SK-N-SH (cell line): ENCODE results near the gene COL4A3. TPM values are rescaled to one million over a fixed set of nuclear protein-coding genes. Genes with fewer than 3 reads are reported as not detected.

Experiments used
- CTCF ChIA-PET: fragments of 300-600, 350-600 bp; formaldehyde crosslinking; extraction: SDS; loops from one replicate; lab custom pipeline; 2021; lab: Yijun Ruan, JAX
- POLR2A ChIA-PET: fragments of 350-600 bp; sonication (Branson Sonifier 250); formaldehyde crosslinking; extraction: SDS; loops from one replicate; lab custom pipeline; 2020; ENCODE audit warnings: antibody characterized with exemption, inconsistent platforms; lab: Yijun Ruan, JAX
- DNase-seq: peaks from one replicate; pipeline ENCODE4 v3.0.0; 2012
- H2AFZ ChIP-seq: fragments of 200-600 bp; sonication (generic); 2 replicates; pipeline ENCODE4 v1.8.1; 2016; ENCODE audit warnings: antibody characterized with exemption, mild to moderate bottlenecking, low read depth
- H3F3A ChIP-seq: fragments of 200-600 bp; sonication (generic); replicated peaks from 2 replicates; pipeline ENCODE3; 2016; ENCODE audit warnings: antibody characterized with exemption, mild to moderate bottlenecking; ENCODE audit not compliant: insufficient read depth
- H3K27ac ChIP-seq, 2 experiments: fragments of 200-500 bp in 1 of 2; fragments of 200-600 bp in 1 of 2; sonication (Bioruptor generic) in 1 of 2; sonication (generic), shearing (Covaris generic) in 1 of 2; 2 replicates each; pipeline versions ENCODE4 v1.5.1 to v1.6.1; 2014 to 2016; ENCODE audit warnings: low read depth in 2 of 2, inconsistent platforms in 1 of 2, low read length in 1 of 2, mild to moderate bottlenecking in 1 of 2, mixed read lengths in 1 of 2
- H3K27me3 ChIP-seq: fragments of 200-600 bp; sonication (generic), shearing (Covaris generic); 2 replicates; pipeline ENCODE4 v1.6.1; 2016; ENCODE audit warnings: mixed run types; ENCODE audit not compliant: insufficient read depth
- H3K36me3 ChIP-seq, 2 experiments: fragments of 200-500 bp in 1 of 2; fragments of 200-600 bp in 1 of 2; sonication (Bioruptor generic) in 1 of 2; sonication (generic) in 1 of 2; replicated peaks in 1 of 2; 2 replicates each; pipeline versions ENCODE3 to v1.5.1; 2014 to 2016; ENCODE audit warnings: low read length in 1 of 2, mild to moderate bottlenecking in 1 of 2; ENCODE audit not compliant: insufficient read depth in 2 of 2, control insufficient read depth in 1 of 2
- H3K4me1 ChIP-seq, 2 experiments: fragments of 200-500 bp in 1 of 2; fragments of 200-600 bp in 1 of 2; sonication (Bioruptor generic) in 1 of 2; sonication (generic), shearing (Covaris generic) in 1 of 2; 2 replicates each; pipeline versions ENCODE4 v1.5.1 to v1.6.1; 2014 to 2016; ENCODE audit warnings: low read depth in 1 of 2, low read length in 1 of 2, mixed run types in 1 of 2; ENCODE audit not compliant: insufficient read depth in 2 of 2, control insufficient read depth in 1 of 2
- H3K4me2 ChIP-seq: fragments of 200-600 bp; sonication (generic), shearing (Covaris generic); 2 replicates; pipeline ENCODE4 v1.6.1; 2017; ENCODE audit warnings: mixed run types
- H3K4me3 ChIP-seq, 2 experiments: fragments of 200-500 bp in 1 of 2; fragments of 200-600 bp in 1 of 2; sonication (Bioruptor generic) in 1 of 2; sonication (generic), shearing (Covaris generic) in 1 of 2; 2 replicates each; pipeline versions ENCODE4 v1.5.1 to v1.8.1; 2014 to 2016; ENCODE audit warnings: low read depth in 2 of 2, inconsistent platforms in 1 of 2, low read length in 1 of 2, mild to moderate bottlenecking in 1 of 2, mixed read lengths in 1 of 2, moderate library complexity in 1 of 2
- H3K79me2 ChIP-seq: fragments of 200-600 bp; sonication (generic); 2 replicates; pipeline ENCODE4 v1.8.1; 2017; ENCODE audit warnings: mild to moderate bottlenecking; ENCODE audit not compliant: insufficient read depth
- H3K9ac ChIP-seq: fragments of 200-600 bp; sonication (generic); 2 replicates; pipeline ENCODE4 v1.6.1; 2017; ENCODE audit warnings: mixed run types
- H3K9me2 ChIP-seq: fragments of 200-600 bp; sonication (generic); 2 replicates; pipeline ENCODE4 v1.6.1; 2017; ENCODE audit warnings: mixed run types
- H3K9me3 ChIP-seq: fragments of 200-600 bp; sonication (generic); 2 replicates; pipeline ENCODE4 v1.6.1; 2017; ENCODE audit warnings: mixed run types, mild to moderate bottlenecking, moderate library complexity
- H4K20me1 ChIP-seq: fragments of 200-600 bp; sonication (generic); 2 replicates; pipeline ENCODE4 v1.6.1; 2017; ENCODE audit warnings: mild to moderate bottlenecking, mixed run types; ENCODE audit not compliant: insufficient read depth
- CTCF ChIP-seq: fragments of 200-600 bp; sonication (generic); IDR thresholded peaks from 2 replicates; pipeline ENCODE4 v1.6.1; 2017; ENCODE audit warnings: antibody characterized with exemption, mild to moderate bottlenecking, moderate library complexity
- EP300 ChIP-seq, 2 experiments: IDR thresholded peaks; 2 replicates each; pipeline versions ENCODE4 v1.4.0 to v1.6.1; 2012; ENCODE audit warnings: borderline replicate concordance in 1 of 2, low read depth in 1 of 2, low read length in 1 of 2
- EZH2phosphoT487 ChIP-seq: fragments of 200-600 bp; sonication (generic); IDR thresholded peaks from 2 replicates; pipeline ENCODE4 v1.6.1; 2017; ENCODE audit warnings: low read depth, mixed run types, mild to moderate bottlenecking, antibody characterized with exemption, moderate library complexity, borderline replicate concordance
- FOSL2 ChIP-seq: IDR thresholded peaks from 2 replicates; pipeline ENCODE4 v1.4.0; 2012; ENCODE audit warnings: low read depth, mild to moderate bottlenecking, moderate library complexity, borderline replicate concordance
- FOXM1 ChIP-seq: IDR thresholded peaks from 2 replicates; pipeline ENCODE4 v1.4.0; 2012; ENCODE audit warnings: low read depth, mild to moderate bottlenecking
- GABPA ChIP-seq: IDR thresholded peaks from 2 replicates; pipeline ENCODE4 v1.4.0; 2012; ENCODE audit warnings: low read depth, mild to moderate bottlenecking
- GATA2 ChIP-seq: sonication (generic); formaldehyde crosslinking; IDR thresholded peaks from 2 replicates; pipeline ENCODE4 v1.5.0; 2020; ENCODE audit warnings: mild to moderate bottlenecking, missing genetic modification reagents
- JUND ChIP-seq: IDR thresholded peaks from 2 replicates; pipeline ENCODE4 v1.4.0; 2012
- MAX ChIP-seq: IDR thresholded peaks from 2 replicates; pipeline ENCODE4 v1.4.0; 2012; ENCODE audit warnings: low read depth
- MEF2A ChIP-seq: IDR thresholded peaks from 2 replicates; pipeline ENCODE4 v1.4.0; 2012; ENCODE audit warnings: low read depth, borderline replicate concordance
- MXI1 ChIP-seq: IDR thresholded peaks from 2 replicates; pipeline ENCODE4 v1.6.1; 2012; ENCODE audit warnings: mild to moderate bottlenecking, low read depth, low read length, improper control_type of control experiment
- PBX3 ChIP-seq: IDR thresholded peaks from 2 replicates; pipeline ENCODE4; 2012
- RFX5 ChIP-seq: IDR thresholded peaks from 2 replicates; pipeline ENCODE4 v1.6.1; 2012; ENCODE audit warnings: mild to moderate bottlenecking, improper control_type of control experiment, low read length
- SIN3A ChIP-seq: IDR thresholded peaks from 2 replicates; pipeline ENCODE4 v1.6.1; 2012; ENCODE audit warnings: low read depth, mild to moderate bottlenecking, low read length, moderate library complexity, borderline replicate concordance
- USF1 ChIP-seq: IDR thresholded peaks from 2 replicates; pipeline ENCODE4 v1.4.0; 2012; ENCODE audit warnings: low read depth, borderline replicate concordance
- WGBS: methylation state at CpG from one replicate; pipeline ENCODE4 v1.1.6; 2017; ENCODE audit warnings: low lambda C conversion rate; 5-methylcytosine and 5-hydroxymethylcytosine counted together
- polyA plus RNA-seq, 3 experiments: library from polyadenylated mRNA; depleted of rRNA; stranded (reverse); fragments of >200 nt; gene quantifications; 2 replicates each; pipeline ENCODE4 v1.2.3, GENCODE V29; 2012

The COL4A3 gene
- polyA plus RNA-seq, 1 of the 3 experiments (the other 2 are of a cell fraction) = not detected

- no peaks in the 10 kb centered on the region for H4K20me1 ChIP-seq
- no peaks in the 10 kb centered on the region; the same call in 1 of the 2 replicates for H3K9me3 ChIP-seq
- ChIA-PET CTCF (no interaction called here), POLR2A (no interaction called here)
- no peaks in the 10 kb centered on the region for H3K79me2 ChIP-seq
- no peaks in the 10 kb centered on the region for H3K36me3 ChIP-seq
- no peak overlapping the region for H3K27ac ChIP-seq
- 19% methylated on average over 6 of the region's 6 CpGs for WGBS
- H2AFZ ChIP-seq = no peak overlapping the region
- TF ChIP-seq MAX = no peak
- no peak for TF ChIP-seq MXI1
- TF ChIP-seq FOSL2 = no peak
- no peak for TF ChIP-seq GATA2 (CRISPR knock-in tag)
- no peak for TF ChIP-seq SIN3A
- no peak for TF ChIP-seq EP300 (IDR thresholded peaks at IDR 0.05; ENCODE audit: borderline replicate concordance in 1 of 2, low read depth in 1 of 2, low read length in 1 of 2)
- TF ChIP-seq, all 33 proteins: peak for 0
- Histone ChIP-seq H3K4me3 (no peak overlapping the region), H3K9ac (no peak overlapping the region), H3K4me2 (no peak overlapping the region), H3K27me3 (peaks cover 11% of the 10 kb centered on the region; the same call in 1 of the 2 replicates), H3F3A (no peaks in the 10 kb centered on the region), H3K4me1 (no peaks in the 10 kb centered on the region), H3K9me2 (no peaks in the 10 kb centered on the region)
- no peak for DNase-seq
These were observed 18.0 kb upstream of the COL4A3 start for GRCh38 chr2:227146456-227146855.

GRCh38 chr2:227147023-227147422 is 17.4 kb upstream of the COL4A3 start:
- Histone ChIP-seq H3K9me3 (no peaks in the 10 kb centered on the region; the same call in 1 of the 2 replicates), H3K4me3 (no peak overlapping the region), H3K79me2 (no peaks in the 10 kb centered on the region), H2AFZ (no peak overlapping the region), H3K36me3 (no peaks in the 10 kb centered on the region), H3K4me2 (no peak overlapping the region), H4K20me1 (no peaks in the 10 kb centered on the region), H3K27ac (no peak overlapping the region)
- DNase-seq = no peak
- CTCF ChIA-PET = no interaction called here
- no peak for TF ChIP-seq FOXM1
- no peak for TF ChIP-seq MEF2A
- TF ChIP-seq EZH2phosphoT487 = no peak
- no peak for TF ChIP-seq GABPA
- TF ChIP-seq MXI1 = no peak
- no peak for TF ChIP-seq FOSL2
- TF ChIP-seq JUND = no peak
- TF ChIP-seq, all 33 proteins: peak for 0
- Histone ChIP-seq H3F3A (no peaks in the 10 kb centered on the region), H3K9ac (no peak overlapping the region), H3K4me1 (no peaks in the 10 kb centered on the region), H3K9me2 (no peaks in the 10 kb centered on the region), H3K27me3 (peaks cover 11% of the 10 kb centered on the region; the same call in 1 of the 2 replicates)
- POLR2A ChIA-PET = no interaction called here
- WGBS = 27% methylated on average over 3 of the region's 3 CpGs

- Histone ChIP-seq H3K4me2 (no peak overlapping the region), H2AFZ (no peak overlapping the region), H3F3A (no peaks in the 10 kb centered on the region), H3K9ac (no peak overlapping the region), H3K9me3 (no peaks in the 10 kb centered on the region; the same call in 1 of the 2 replicates), H3K27ac (no peak overlapping the region), H3K27me3 (peaks cover 11% of the 10 kb centered on the region; the same call in 1 of the 2 replicates), H3K79me2 (no peaks in the 10 kb centered on the region), H3K4me1 (no peaks in the 10 kb centered on the region), H3K4me3 (no peak overlapping the region), H4K20me1 (no peaks in the 10 kb centered on the region), H3K9me2 (no peaks in the 10 kb centered on the region), H3K36me3 (no peaks in the 10 kb centered on the region)
- DNase-seq = no peak
- TF ChIP-seq RFX5 = no peak
- TF ChIP-seq USF1 = no peak
- no peak for TF ChIP-seq PBX3
- TF ChIP-seq MEF2A = no peak
- TF ChIP-seq CTCF = no peak
- TF ChIP-seq MXI1 = no peak
- ChIA-PET POLR2A (no interaction called here), CTCF (no interaction called here)
- WGBS = 14% methylated on average over 2 of the region's 2 CpGs
These were observed 16.3 kb upstream of the COL4A3 start for GRCh38 chr2:227148106-227148505.
